Measurements from ENCODE around the gene PAFAH1B2.

GRCh38 chr11:117198613-117199012 is 54.5 kb downstream of the PAFAH1B2 start:
- TF ChIP-seq, protein P1, sequence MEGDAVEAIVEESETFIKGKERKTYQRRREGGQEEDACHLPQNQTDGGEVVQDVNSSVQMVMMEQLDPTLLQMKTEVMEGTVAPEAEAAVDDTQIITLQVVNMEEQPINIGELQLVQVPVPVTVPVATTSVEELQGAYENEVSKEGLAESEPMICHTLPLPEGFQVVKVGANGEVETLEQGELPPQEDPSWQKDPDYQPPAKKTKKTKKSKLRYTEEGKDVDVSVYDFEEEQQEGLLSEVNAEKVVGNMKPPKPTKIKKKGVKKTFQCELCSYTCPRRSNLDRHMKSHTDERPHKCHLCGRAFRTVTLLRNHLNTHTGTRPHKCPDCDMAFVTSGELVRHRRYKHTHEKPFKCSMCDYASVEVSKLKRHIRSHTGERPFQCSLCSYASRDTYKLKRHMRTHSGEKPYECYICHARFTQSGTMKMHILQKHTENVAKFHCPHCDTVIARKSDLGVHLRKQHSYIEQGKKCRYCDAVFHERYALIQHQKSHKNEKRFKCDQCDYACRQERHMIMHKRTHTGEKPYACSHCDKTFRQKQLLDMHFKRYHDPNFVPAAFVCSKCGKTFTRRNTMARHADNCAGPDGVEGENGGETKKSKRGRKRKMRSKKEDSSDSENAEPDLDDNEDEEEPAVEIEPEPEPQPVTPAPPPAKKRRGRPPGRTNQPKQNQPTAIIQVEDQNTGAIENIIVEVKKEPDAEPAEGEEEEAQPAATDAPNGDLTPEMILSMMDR (IDR thresholded peaks at IDR 0.05; ENCODE audit: poor library complexity, severe bottlenecking) = no peak
- TF ChIP-seq RAD21 (conservative IDR thresholded peaks at IDR 0.05) = no peak
- TF ChIP-seq, protein P2, sequence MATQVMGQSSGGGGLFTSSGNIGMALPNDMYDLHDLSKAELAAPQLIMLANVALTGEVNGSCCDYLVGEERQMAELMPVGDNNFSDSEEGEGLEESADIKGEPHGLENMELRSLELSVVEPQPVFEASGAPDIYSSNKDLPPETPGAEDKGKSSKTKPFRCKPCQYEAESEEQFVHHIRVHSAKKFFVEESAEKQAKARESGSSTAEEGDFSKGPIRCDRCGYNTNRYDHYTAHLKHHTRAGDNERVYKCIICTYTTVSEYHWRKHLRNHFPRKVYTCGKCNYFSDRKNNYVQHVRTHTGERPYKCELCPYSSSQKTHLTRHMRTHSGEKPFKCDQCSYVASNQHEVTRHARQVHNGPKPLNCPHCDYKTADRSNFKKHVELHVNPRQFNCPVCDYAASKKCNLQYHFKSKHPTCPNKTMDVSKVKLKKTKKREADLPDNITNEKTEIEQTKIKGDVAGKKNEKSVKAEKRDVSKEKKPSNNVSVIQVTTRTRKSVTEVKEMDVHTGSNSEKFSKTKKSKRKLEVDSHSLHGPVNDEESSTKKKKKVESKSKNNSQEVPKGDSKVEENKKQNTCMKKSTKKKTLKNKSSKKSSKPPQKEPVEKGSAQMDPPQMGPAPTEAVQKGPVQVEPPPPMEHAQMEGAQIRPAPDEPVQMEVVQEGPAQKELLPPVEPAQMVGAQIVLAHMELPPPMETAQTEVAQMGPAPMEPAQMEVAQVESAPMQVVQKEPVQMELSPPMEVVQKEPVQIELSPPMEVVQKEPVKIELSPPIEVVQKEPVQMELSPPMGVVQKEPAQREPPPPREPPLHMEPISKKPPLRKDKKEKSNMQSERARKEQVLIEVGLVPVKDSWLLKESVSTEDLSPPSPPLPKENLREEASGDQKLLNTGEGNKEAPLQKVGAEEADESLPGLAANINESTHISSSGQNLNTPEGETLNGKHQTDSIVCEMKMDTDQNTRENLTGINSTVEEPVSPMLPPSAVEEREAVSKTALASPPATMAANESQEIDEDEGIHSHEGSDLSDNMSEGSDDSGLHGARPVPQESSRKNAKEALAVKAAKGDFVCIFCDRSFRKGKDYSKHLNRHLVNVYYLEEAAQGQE (IDR thresholded peaks at IDR 0.05; ENCODE audit: borderline replicate concordance) = no peak
- TF ChIP-seq POLR2AphosphoS5 (IDR thresholded peaks at IDR 0.05) = no peak
- TF ChIP-seq EZH2 (IDR thresholded peaks at IDR 0.05; ENCODE audit: borderline replicate concordance, insufficient read depth, low read length, poor library complexity, severe bottlenecking) = no peak
